Measurements from ENCODE around the gene PRR4.

- TF ChIP-seq EP300 (IDR thresholded peaks at IDR 0.05) (no peak), POLR2AphosphoS5 (IDR thresholded peaks at IDR 0.05) (no peak)
- TF ChIP-seq, protein P1, sequence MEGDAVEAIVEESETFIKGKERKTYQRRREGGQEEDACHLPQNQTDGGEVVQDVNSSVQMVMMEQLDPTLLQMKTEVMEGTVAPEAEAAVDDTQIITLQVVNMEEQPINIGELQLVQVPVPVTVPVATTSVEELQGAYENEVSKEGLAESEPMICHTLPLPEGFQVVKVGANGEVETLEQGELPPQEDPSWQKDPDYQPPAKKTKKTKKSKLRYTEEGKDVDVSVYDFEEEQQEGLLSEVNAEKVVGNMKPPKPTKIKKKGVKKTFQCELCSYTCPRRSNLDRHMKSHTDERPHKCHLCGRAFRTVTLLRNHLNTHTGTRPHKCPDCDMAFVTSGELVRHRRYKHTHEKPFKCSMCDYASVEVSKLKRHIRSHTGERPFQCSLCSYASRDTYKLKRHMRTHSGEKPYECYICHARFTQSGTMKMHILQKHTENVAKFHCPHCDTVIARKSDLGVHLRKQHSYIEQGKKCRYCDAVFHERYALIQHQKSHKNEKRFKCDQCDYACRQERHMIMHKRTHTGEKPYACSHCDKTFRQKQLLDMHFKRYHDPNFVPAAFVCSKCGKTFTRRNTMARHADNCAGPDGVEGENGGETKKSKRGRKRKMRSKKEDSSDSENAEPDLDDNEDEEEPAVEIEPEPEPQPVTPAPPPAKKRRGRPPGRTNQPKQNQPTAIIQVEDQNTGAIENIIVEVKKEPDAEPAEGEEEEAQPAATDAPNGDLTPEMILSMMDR (IDR thresholded peaks at IDR 0.05), result no peak
Observed at GRCh38 chr12:10855807-10856206, 6.5 kb upstream of the PRR4 start.

Data from sigmoid colon (tissue), 4 donors.